CD4-positive, alpha-beta T cell treated with Interleukin-12 subunit alpha and Interleukin-12 subunit beta, for 1 hour (primary cell): Measurements from ENCODE around the gene NTRK1.
"Not testable (repeated sequence)": the region's sequence is repeated elsewhere in the genome, so short reads cannot be mapped to it uniquely, and the experiment has no call there.

Source experiments
- DNase-seq: peaks from one replicate; pipeline ENCODE4 v3.0.0-alpha.2; 2020

Gene NTRK1

GRCh38 chr1:156921053-156921529 lies 60.4 kb downstream of the NTRK1 start:
- no peak for DNase-seq

GRCh38 chr1:156922986-156923669 lies 62.5 kb downstream of the NTRK1 start:
- DNase-seq: no peak

GRCh38 chr1:156923670-156924477 lies 63.2 kb downstream of the NTRK1 start:
- no peak for DNase-seq

GRCh38 chr1:156924478-156925153 lies 64.0 kb downstream of the NTRK1 start:
- no peak for DNase-seq

- no peak for DNase-seq
Measured at GRCh38 chr1:156925154-156926010, 64.7 kb downstream of the NTRK1 start.

- no peak for DNase-seq
Measured at GRCh38 chr1:156926175-156926574, 65.5 kb downstream of the NTRK1 start.

GRCh38 chr1:156926695-156927094 lies 66.0 kb downstream of the NTRK1 start:
- DNase-seq: not testable (repeated sequence)

GRCh38 chr1:156927215-156928042 lies 66.8 kb downstream of the NTRK1 start:
- peak; percentile 58 for DNase-seq

GRCh38 chr1:156928043-156928602 lies 67.5 kb downstream of the NTRK1 start:
- DNase-seq: no peak

- no peak for DNase-seq
Measured at GRCh38 chr1:156929596-156930238, 69.1 kb downstream of the NTRK1 start.

- DNase-seq: no peak
Measured at GRCh38 chr1:156930483-156930882, 69.8 kb downstream of the NTRK1 start.
